ENCODE measurements around the gene PTTG2. TPM values are rescaled to one million over a fixed set of nuclear protein-coding genes. Genes with fewer than 3 reads are reported as not detected.
A peak's percentile ranks its signal among the peaks of the same experiment; 100 is the strongest.

The PTTG2 gene
- total and polyA plus RNA-seq, 2 of the 4 experiments (the other 2 are of a cell fraction): not detected

GRCh38 chr4:38009421-38009820, 49.2 kb downstream of the PTTG2 start:
- H3K27me3 ChIP-seq (ENCODE audit: control insufficient read depth, insufficient read depth, low read length): no peaks in the 10 kb centered on the region
- H3K18ac ChIP-seq (ENCODE audit: low read depth, low read length): no peak overlapping the region
- H3K9me1 ChIP-seq (ENCODE audit: insufficient read depth, low read length): peaks cover 14% of the 10 kb centered on the region
- H4K5ac ChIP-seq (ENCODE audit: low read depth, low read length): no peak overlapping the region
- no peak overlapping the region for H3K56ac ChIP-seq (ENCODE audit: extremely low read depth, insufficient read depth, low read length)
- H2AK9ac ChIP-seq (replicated peaks; ENCODE audit: low read depth, low read length, poor library complexity): no peak overlapping the region
- no peak overlapping the region for H3K4me3 ChIP-seq (ENCODE audit: insufficient read depth, low read depth, low read length)
- no peak overlapping the region for H2BK5ac ChIP-seq (ENCODE audit: low read depth, low read length, poor library complexity, severe bottlenecking)
- no peak overlapping the region for H2BK120ac ChIP-seq (ENCODE audit: low read depth, low read length)
- ChIA-PET CTCF (no interaction called here), POLR2A (ENCODE audit: unreplicated experiment) (no interaction called here)
- dilution Hi-C loops (cut with HindIII; ENCODE audit: low sequenced_read_pairs, unreplicated experiment) (no loop called here), in situ Hi-C loops (cut with MboI; ENCODE audit: low sequenced_read_pairs) (no loop called here), intact Hi-C loops (cut with micrococcal nuclease) (no loop called here)
- H4K91ac ChIP-seq (ENCODE audit: insufficient read depth, low read depth, low read length): no peak overlapping the region
- peaks cover 3% of the 10 kb centered on the region; the same call in 1 of the 2 replicates for H4K20me1 ChIP-seq (ENCODE audit: insufficient read depth, low read length)
- H3K4me1 ChIP-seq (ENCODE audit: control insufficient read depth, insufficient read depth, low read length): peaks cover 16% of the 10 kb centered on the region; the same call in 1 of the 2 replicates
- no peak overlapping the region for H3K14ac ChIP-seq (replicated peaks; ENCODE audit: low read depth, low read length)
- no peak overlapping the region for H3K27ac ChIP-seq (ENCODE audit: insufficient read depth, low read length)
- no peak overlapping the region; the same call in 1 of the 2 replicates for H3K4me2 ChIP-seq (ENCODE audit: low read depth, low read length)
- peaks cover 23 to 47% of the 10 kb centered on the region in 2 experiments for H3K79me1 ChIP-seq (ENCODE audit: low read depth in 1 of 2, low read length in 2 of 2)
- TF ChIP-seq CHD1 (IDR thresholded peaks at IDR 0.05; ENCODE audit: low read depth, low read length): no peak
- no peak for TF ChIP-seq BHLHE40 (IDR thresholded peaks at IDR 0.05; ENCODE audit: low read depth, low read length)
- no peak for TF ChIP-seq USF2 (IDR thresholded peaks at IDR 0.05; ENCODE audit: low read depth, low read length)
- no peak for TF ChIP-seq MAZ (IDR thresholded peaks at IDR 0.05; ENCODE audit: borderline replicate concordance, low read depth, low read length)
- no peak for TF ChIP-seq SMC3 (IDR thresholded peaks at IDR 0.05; ENCODE audit: low read depth, low read length)
- TF ChIP-seq FOS (IDR thresholded peaks at IDR 0.05; ENCODE audit: low read depth, low read length): no peak
- TF ChIP-seq CTCF (conservative IDR thresholded peaks at IDR 0.05; ENCODE audit: low read depth, low read length): no peak
- TF ChIP-seq MXI1 (IDR thresholded peaks at IDR 0.05; ENCODE audit: borderline replicate concordance, low read depth, low read length): no peak
- no peak for TF ChIP-seq ELK1 (IDR thresholded peaks at IDR 0.05; ENCODE audit: borderline replicate concordance, low read depth, low read length)
- no peak for TF ChIP-seq RCOR1 (IDR thresholded peaks at IDR 0.05; ENCODE audit: insufficient replicate concordance, low read length)
- no peak for TF ChIP-seq RFX5 (IDR thresholded peaks at IDR 0.05; ENCODE audit: low read depth, low read length)
- no peak for TF ChIP-seq RAD21 (IDR thresholded peaks at IDR 0.05; ENCODE audit: low read length)
- no peak for TF ChIP-seq NFE2L2 (IDR thresholded peaks at IDR 0.05; ENCODE audit: low read depth, low read length)
- no peak for TF ChIP-seq CEBPB (IDR thresholded peaks at IDR 0.05; ENCODE audit: low read depth, low read length)
- TF ChIP-seq POLR2A (IDR thresholded peaks at IDR 0.05; ENCODE audit: low read depth, low read length): no peak
- no peak for TF ChIP-seq MAFK (IDR thresholded peaks at IDR 0.05; ENCODE audit: low read depth, low read length)
- H3K9me3 ChIP-seq (ENCODE audit: control insufficient read depth, insufficient read depth, low read length): no peaks in the 10 kb centered on the region
- H2BK15ac ChIP-seq (ENCODE audit: low read depth, low read length): no peak overlapping the region
- H3K36me3 ChIP-seq (ENCODE audit: control insufficient read depth, insufficient read depth, low read length): no peaks in the 10 kb centered on the region
- H4K8ac ChIP-seq (ENCODE audit: low read depth in 2 of 2, low read length in 2 of 2): no peak overlapping the region
- peak; percentile 23 for DNase-seq
- H3K4ac ChIP-seq (ENCODE audit: low read depth, low read length): no peak overlapping the region
- no peak overlapping the region for H3K9ac ChIP-seq (ENCODE audit: low read depth, low read length)
- H2AFZ ChIP-seq (replicated peaks; ENCODE audit: low read length, poor library complexity): no peak overlapping the region
- no peak overlapping the region for H2AK5ac ChIP-seq (ENCODE audit: low read depth, low read length)
- ATAC-seq (ENCODE audit: low read depth): peak; percentile 55
- no peak overlapping the region for H3K23ac ChIP-seq (ENCODE audit: low read depth, low read length)
- H2BK20ac ChIP-seq (ENCODE audit: low read depth, low read length): no peak overlapping the region
- BruUV-seq (replicated peaks): no TSS peak
